EH (cell line): ENCODE results near the gene TMCC3.
A peak's percentile ranks its signal among the peaks of the same experiment; 100 is the strongest.
"Not testable (repeated sequence)": the region's sequence is repeated elsewhere in the genome, so short reads cannot be mapped to it uniquely, and the experiment has no call there.

ENCODE experiments used
- DNase-seq: peaks from one replicate; pipeline ENCODE4 v3.0.0-alpha.2; 2015; ENCODE audit warnings: low read depth

Gene TMCC3

GRCh38 chr12:94650143-94651056, at the start of gene TMCC3:
Gene TMCC3 (minus strand): TSS chr12:94650557. CDS start chr12:94650430, 127 bp downstream.
- DNase-seq: peak; percentile 9

DNA sequence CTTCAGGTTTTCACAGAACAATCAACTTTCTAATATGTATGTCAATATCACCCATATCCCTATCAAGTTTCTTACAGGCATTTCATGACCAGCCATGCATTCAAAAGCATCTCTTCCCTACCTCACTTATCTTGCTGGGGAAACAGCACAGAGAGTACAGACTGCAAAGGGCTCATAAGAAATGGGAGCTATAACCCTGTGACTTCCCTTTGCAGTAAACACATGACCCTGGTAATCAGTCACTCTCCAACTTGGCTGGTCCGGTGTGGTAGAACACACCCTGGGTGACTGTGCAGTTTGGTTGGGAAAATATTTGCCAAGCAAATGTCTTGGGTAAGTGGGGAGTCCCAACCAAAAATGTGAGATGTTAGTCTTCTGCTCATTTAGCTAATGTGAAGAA, 49.4 kb upstream of the TMCC3 start:
- DNase-seq: no peak

- no peak for DNase-seq
Observed at GRCh38 chr12:94698578-94698977, 48.2 kb upstream of the TMCC3 start.

- no peak for DNase-seq
Observed at GRCh38 chr12:94697631-94698030, 47.3 kb upstream of the TMCC3 start.

DNA sequence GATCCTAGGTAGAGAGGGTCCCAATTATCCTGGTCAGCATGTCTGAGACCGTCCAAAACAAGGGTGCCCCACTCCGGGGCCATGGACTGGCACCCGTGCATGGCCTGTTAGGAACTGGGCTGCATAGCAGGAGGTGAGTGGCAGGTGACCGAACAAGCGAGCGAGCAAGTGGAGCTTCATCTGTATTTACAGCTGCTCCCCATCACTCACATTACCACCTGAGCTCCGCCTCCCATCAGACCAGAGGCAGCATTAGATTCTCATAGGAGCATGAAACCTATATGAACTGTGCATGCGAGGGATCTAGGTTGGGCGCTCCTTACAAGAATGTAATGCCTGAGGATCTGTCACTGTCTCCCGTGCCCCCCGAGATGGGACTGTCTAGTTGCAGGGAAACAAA, 44.4 kb upstream of the TMCC3 start:
- DNase-seq: no peak

- DNase-seq: not testable (repeated sequence)
Observed at GRCh38 chr12:94692826-94693225, 42.5 kb upstream of the TMCC3 start.

DNA sequence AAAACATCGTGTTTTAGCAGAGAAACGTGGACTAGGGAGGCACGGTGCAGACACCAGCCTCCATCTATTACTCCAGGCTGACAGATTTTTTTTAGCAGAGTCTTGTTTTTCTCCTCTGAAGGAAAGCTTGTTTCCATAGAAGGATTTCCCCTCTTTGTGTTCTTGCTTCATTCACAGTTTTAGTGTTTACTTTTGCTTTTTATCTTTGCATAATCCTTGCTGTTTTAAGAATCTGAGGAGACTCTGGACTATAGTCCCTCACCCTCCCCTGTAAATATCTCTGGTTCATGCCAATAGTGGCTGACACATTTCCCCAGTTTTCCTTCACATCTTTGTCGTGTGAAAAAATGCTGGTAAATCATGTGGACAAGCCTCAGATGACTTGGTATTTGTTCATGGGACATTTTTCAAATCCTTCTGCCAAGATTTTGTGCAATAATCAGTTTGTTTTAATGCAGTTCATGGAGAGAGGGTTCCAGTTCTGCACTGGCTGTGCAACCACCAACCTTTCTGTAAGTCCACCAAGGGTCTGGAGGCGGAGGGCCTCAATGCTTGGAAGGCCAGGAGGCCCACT, 39.9 kb upstream of the TMCC3 start:
- DNase-seq: no peak

- DNase-seq: no peak
Observed at GRCh38 chr12:94689646-94690036, 39.3 kb upstream of the TMCC3 start.

GRCh38 chr12:94689002-94689645, 38.8 kb upstream of the TMCC3 start:
- DNase-seq: peak; percentile 14

DNA sequence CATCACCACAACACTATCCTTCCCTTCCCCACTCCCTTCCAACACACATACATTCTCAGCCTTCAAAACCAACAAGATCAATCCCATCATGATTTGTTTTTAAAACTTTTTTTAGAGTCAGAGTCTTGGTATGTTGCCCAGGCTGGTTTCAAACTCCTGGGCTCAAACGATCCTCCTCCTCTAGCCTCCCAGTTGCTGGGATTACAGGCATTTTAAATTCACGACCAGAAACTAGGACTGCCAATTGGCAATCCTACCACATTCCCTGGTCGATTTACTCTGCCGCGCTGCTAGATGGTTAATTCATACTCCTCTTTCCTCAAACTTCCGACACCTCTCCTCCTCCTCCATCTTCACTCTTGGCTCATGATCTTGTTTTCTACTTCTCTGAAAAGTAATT, 37.5 kb upstream of the TMCC3 start:
- DNase-seq: no peak

- no peak for DNase-seq
Observed at GRCh38 chr12:94686834-94687628, 36.7 kb upstream of the TMCC3 start.

DNA sequence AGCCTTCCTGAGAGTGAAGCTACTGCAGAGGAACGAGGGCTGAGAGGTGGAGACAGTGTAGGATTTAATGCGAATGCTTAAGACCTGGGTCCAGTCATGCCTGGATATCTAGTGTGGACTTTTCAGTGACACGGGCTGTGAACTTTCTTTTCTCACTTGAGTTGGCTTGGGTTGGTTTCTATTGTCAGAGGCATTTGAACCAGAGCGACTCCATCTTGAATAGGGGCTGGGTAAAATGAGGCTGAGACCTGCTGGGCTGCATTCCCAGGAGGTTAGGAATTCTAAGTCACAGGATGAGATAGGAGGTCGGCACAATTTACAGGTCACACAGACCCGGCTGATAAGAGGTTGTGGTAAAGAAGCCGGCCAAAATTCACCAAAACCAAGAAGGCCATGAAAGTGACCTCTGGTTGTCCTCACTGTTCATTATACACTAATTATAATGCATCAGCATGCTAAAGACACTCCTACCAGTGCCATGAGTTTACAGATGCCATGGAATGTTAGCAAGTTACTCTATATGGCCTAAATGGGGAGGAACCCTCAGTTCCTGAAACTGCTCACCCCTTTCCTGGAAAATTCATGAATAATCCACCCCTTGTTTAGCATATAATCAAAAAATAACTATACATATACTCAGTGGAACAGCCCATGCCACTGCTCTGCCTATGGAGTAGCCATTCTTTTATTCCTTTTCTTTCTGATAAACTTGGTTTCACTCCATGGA, 34.2 kb upstream of the TMCC3 start:
- no peak for DNase-seq

DNA sequence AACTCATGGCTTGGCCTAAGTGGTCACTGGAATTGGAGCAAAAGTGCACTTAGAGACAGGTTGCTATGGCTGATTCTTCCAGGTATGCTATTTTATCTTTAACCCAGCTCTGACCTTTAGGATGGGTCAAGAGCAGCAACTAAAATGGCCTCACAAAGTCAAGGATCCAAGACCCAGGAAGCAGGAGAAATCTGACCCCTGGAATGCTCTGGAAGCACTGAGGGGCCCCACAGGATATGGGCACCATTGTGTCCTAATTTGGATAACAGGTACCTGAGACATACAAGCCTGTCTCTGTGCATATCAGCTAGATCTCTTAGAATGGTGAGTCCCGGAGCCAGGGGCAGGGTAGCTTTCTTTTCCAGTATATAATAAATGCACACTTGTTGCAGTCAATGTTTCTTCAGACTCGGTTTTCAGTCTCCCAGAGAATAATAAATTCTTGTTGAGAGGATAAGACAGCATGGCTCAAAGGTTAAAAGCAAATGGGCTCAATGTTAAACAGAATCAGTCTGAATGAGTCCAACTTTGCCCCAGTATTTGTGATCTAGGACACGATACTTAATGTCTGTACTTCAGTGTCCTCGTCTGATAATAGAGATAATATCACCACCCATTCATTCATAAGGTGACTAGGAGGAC, 29.3 kb upstream of the TMCC3 start:
- DNase-seq: no peak

GRCh38 chr12:94678849-94679248, 28.5 kb upstream of the TMCC3 start:
- no peak for DNase-seq

- no peak for DNase-seq
Observed at GRCh38 chr12:94678379-94678778, 28.0 kb upstream of the TMCC3 start.

DNA sequence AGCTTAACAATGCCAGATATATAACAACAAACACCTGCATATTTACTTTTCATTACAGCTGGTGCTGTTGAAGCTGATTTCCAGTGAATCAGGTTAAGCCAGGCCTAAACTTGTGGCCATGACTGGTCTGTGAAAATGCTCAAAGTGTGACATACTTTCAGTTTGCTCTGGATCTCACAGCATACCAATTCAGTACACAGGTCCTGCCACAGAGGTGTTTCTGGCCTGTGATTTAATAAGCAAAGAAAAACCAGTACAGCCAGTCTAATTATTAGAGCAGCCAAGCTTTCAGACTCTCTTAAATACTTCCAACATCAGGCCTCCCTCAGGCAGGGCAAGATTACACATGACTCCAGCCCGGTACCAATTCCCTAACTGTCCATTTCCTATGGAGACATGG, 27.4 kb upstream of the TMCC3 start:
- no peak for DNase-seq

GRCh38 chr12:94676922-94677321, 26.6 kb upstream of the TMCC3 start:
- no peak for DNase-seq

DNA sequence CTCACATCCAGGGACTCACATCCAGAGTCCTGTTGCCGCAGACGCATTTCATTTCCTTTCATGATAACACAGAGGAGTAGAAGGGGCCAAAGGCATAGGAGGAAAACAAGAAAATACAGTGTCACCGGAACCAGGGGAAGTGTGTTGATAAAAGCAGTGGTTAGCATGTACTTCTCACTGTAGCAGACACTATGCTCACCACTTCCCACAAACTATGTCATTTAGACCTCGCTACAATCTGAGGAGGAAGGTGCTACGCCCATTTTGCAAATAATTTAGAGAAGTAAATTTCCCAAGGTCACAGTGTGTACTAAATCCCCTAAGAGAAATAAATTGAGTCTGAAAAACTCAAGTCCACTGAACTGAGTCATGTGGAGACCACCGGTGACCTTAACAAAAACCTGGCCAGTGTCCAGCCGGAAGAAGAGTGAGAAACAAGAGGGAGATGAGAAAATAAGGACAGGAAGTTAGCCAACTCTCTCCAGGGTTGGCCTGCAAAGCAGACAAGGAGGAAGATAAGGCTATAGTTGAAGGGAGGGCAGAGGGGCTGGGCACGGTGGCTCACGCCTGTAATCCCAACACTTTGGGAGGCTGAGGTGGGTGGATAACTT, 25.8 kb upstream of the TMCC3 start:
- no peak for DNase-seq

DNA sequence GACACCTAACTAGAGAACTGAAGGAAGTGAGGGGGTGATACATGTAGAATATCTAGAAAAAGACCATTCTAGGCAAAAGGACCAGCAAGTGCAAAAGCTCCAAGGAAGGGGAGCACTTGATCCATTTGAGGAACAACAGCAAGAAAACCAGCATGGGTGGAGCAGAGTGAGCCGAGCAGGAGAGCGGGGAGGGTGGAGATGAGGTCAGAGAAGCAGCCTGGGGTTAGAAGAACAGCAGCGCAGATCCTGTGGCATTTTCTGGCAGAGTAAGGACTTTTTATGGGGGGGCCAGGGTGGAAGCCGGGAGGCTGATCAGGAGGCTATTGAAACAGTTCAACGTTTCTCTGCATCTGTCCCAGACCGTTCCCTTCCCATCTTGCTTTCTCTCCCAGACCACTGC, 24.5 kb upstream of the TMCC3 start:
- DNase-seq: no peak

GRCh38 chr12:94674051-94674451, 23.7 kb upstream of the TMCC3 start:
- no peak for DNase-seq

DNA sequence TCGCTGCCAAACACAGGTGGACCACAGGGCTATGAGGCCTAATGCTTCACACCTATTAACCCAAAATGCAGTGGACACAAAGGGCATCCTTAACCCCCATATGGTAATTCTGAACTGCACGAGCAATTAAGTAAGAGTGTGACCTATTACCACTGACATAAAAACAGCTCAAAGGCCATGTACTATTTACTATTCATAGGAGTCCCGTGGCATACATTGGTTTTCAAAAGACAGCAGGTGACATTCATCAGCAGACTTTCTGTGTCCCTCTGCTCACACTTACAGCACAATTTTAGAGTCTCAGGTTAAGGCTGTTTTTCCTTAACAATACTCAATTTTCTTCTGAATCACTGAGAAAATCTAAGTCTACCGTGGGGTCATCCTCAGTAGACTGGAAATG, 23.1 kb upstream of the TMCC3 start:
- no peak for DNase-seq
